Hindlimb muscle (tissue), 1 donor: Measurements from ENCODE around the gene SYT8. TPM values are rescaled to one million over a fixed set of nuclear protein-coding genes. Genes with fewer than 3 reads are reported as not detected.

Experiments used
- DNase-seq: peaks from one replicate; pipeline ENCODE4 v3.0.0-alpha.2; 2013
- polyA plus RNA-seq: library from polyadenylated mRNA; unstranded; fragments of 120-200 nt; gene quantifications from one replicate; pipeline ENCODE4 v1.2.1, GENCODE V29; 2013; ENCODE audit not compliant: insufficient read length

Gene SYT8
- polyA plus RNA-seq, 1 donor: 0.44 TPM

DNA sequence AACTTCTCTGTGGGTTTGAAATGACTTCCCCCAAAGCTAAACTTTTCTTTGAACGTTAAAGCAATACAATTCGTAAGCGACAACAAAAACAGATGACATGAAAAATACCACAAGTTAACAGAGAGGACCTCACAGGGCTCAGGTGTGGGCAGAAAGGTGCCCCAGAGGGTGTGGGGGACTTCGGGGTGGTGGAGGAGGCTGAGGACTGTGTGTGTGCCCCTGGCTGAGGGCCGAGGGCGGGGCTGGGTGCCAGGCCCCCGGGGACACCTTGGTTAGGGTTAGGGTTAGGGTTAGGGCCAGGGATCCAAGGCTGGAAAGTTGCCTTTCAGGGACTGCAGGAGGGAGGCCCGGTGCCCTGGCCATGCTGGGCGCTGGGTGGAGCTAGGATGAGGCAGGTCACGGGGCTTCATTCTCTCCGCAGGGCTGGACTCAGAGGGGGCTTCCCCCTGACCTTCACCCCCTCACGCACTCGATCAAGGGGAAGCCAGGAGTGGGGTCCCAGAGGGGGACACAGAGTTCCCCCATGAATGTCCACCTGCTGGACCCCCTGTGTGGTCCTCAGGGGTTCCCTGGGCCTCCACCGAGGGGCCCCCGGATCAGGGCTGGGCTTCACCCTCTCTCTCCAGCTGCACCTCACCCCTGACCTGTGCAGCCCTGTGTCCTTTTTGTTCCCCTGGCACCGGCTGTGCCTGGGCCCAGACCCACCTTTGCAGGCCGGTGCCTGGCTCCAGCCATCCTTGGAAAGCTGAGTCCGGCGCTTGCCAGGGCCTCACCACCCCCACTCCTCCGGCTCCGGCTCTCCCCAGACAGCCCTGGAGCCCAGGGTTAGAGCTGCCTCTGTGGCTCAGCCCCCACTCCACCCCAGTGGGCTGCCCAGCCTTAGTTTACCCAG, 11.0 kb downstream of the SYT8 start:
- no peak for DNase-seq

DNA sequence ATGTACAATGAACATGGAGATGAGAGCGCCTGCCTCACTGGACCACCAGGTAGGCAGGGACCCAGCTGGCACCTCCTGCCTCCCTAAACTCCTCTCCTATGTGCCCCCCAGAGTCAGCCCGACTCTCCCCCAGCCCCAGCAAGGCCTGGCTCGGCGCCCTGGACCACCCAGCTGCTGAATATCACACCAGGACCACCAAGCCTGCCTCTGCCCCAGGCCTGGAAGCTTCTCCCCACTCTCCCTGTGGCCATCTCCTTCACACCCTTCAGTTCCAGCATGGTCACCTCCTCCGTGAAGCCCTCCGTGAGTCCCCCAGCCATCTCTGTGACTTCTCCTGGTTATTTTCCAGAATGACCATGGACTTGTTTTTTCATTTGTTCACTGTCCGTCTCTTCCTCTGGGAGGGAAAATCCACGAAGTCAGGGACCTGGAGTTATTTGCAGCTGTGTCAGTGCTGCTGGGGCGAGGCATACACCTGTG, 11.7 kb downstream of the SYT8 start:
- no peak for DNase-seq

DNA sequence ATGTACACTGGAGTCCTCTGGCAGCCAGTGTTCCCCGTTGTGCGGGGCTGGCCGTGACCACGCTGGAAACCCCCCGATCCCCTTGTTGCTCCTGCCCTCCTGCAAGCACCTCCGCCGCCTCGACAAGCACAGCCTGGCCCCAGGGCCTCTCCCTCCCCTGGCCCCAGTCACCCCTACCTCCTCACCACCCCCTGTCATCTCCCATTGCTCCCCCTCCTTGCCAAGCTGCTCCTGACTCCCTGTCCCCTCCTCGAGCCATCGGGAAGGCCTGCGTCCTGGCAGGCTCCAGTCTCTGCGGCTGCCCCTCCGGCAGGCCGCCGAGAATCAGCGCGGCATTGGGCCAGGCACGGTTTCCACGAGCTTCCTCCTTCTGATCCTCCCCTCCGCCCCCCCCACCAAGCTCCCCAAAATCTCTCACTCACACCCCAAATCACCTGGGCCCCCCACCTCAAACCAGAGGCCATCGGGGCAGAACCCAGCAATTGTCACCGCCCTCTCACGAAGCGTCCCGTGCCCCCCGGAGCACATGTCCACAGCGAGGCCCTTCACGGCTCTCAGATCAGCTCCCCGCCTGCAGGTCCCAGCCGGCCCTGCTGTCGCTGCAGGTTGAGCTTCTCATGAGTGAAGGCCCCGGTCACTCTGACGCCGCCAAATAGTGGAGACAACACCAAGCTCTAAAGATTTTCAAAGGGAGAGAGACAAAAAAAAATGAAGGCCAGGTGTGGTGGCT, 12.4 kb downstream of the SYT8 start:
- DNase-seq: no peak

DNA sequence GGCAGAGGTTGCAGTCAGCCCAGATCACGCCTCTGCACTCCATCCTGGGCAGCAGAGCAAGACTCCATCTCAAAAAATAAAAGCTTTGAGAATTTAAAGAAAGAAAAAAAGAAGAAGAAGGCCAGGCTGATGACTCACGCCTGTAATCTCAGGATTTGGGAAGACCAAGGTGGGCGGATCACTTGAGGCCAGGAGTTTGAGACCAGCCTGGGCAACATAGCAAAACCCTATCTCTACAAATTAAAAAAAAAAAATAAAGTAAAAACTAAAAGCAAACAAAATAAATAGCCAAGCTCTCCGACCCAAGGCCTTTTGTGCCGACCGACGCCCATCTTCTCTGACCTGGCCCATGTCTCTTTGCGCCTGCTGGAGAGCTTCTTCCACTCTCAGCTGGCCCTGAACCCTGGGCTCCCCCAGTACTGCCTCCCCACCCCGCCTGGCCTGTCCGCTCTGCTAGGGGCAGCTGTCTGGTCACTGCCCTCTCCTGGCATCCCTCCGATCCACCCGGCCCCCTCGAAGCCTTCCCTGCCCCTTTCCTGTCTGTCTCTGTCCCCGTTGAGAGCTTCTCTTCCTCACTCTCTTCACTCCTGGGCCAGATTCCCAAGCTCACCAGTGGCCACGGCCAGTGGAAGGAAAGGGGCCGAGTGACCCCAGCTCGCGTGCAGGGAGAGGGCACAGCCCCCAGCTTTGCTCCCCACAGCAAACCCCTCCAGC, 13.3 kb downstream of the SYT8 start:
- no peak for DNase-seq

DNA sequence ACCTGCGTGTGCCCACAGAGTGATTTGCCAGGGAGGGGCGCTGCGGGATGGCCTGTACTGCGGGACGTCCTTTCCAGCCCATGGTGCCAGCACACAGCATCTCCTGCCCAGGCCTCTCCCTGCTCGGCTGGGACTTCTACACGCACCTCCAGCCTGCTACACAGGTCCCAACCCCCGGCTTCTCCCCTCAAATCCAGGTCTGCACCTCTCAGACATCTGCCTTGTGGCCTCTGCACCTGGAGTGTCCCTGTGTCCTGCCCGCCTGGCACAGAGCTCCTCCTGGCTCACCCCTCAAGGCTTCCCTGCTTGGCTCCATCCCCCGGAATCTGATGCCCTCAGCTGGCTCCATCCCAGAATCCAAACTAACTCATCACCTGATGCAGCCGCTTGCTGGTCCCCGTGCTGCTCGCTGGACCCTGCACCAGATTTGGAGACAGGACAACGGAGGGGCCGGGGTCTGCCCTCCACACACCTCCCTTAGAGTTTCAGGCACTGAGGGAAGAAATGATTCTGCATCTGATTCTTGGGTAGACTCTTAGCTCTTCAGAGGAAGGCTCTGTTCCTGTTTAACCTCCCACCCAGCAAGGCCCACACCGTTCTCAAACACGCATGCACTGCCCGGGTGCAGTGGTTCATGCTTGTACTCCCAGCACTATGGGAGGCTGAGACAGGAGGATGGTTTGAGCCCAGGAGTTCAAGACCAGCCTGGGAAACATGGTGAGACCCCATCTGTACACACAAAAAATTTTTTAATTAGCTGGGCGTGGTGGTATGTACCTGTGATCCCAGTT, 14.0 kb downstream of the SYT8 start:
- no peak for DNase-seq

DNA sequence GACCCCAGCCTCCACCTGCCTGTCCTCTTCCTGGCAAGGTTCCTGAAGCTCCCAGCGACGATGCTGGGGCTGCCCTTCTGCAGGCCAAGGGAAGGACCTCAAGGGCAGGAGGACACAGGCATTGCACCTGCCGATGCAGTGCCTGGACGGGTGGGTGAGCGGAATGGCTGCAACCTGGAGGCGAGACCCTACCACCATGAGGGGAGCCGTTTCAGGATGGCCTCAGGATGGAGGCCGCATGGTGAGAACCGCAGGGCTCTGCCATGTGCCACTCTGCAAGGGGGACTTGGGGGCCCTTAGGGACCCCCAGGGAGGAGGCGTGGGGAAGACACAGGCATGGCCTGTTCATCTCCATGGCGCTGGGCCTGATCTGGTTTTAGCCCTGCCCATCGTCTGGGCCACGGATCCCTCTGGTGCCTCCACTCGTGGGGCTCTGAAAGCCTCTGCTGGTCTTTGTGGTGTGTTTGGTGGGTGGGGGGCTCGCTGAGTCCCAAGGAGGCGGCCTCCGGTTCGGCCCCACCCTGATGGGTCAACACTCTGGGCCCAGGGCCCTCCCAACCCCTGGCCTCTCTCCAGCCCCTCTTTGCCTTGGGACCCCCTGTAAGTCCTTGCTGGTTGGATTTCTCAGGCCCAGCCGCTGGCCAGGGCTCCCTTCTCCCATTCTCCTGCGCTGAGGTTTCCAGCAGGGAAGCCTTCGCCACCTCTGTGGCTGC, 16.8 kb downstream of the SYT8 start:
- no peak for DNase-seq

DNA sequence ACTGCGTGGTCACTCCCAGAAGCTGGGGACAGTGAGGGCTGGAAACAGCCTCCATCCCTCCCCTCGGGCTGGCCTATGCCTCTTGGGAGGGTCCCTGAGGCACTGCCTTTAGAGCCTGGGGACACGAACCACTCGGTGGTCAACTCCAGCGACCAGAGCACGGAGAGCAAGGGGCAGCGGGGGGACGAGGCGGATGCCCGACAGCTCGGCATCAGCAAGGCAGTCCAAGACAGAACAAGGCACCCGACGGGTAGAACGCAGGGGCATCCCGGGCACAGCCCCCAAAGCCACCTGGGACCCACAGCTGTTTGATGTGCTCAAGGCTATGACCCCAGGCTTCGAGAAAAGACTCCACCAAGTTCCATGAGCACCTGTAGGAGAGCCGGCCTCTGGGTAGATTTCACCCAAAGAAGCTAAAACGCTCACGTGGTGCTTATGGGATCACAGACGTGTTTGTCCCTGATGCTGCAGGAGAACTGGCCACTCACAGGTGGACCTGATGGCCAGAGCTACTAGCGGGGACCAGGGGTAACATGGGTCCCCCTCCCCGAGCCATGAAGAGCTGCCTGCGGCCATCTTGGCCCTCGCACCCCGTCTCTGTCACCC, 17.6 kb downstream of the SYT8 start:
- DNase-seq: no peak

DNA sequence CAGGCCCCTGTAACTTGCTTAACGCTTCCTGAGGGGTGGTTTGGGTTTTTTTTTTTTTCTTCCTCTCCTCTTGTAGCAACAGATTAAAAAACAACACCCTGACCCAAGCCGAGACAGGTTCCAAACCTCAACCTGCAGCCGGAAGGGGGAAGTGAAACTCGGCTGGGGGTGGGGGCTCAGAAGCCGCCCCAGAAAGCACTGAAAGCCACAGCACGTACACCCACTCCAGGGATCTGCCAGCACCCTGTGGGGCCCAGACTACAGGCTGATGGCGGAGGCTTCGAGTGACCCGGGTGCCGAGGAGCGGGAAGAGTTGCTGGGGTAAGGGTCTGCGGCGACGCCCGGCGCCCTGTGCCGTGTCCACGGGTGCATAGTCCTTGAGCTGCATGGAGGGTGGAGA, 18.1 kb downstream of the SYT8 start, which contains the start of gene LSP1:
Gene LSP1 (plus strand): TSS at position 208 of the 400 bp plus-strand sequence. CDS start 61 bp downstream, at position 269.
- no peak for DNase-seq

DNA sequence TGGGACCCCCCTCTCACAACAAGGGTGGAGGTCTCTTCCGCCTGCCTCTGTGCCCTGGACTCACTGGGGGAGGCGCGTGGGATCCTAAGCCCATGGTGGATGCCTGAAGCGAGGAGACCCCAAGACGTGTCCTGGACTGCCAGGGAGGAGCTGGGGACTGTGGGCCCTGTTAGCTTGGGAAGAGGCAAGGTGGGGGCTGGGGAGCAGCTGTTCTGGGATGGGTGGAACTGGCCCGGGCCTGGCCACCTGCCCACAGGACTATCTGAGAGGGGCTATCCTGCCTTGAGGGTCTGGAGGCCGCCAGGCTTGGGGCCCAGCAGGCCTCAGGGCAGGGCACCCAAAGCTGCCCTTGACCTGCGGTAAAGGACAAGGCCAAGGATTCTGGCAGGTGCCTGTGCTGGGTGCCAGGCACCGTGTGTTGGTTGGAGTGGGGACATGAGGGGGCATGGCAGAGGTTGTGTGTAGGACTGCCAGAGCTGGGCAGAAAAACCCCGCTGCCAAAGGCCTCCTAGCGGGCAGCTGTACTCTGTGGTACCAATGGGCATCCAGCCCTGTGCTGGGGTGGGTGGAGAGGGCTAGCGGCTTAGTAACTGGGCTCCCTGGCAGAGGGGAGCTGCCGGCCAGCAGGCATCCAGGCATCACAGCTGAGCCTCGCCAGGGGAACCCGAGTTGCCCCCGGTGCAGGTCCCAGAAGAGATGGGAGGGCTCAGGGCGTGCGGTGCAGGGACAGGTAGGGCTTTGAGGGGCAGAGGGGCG, 18.8 kb downstream of the SYT8 start:
- DNase-seq: no peak

DNA sequence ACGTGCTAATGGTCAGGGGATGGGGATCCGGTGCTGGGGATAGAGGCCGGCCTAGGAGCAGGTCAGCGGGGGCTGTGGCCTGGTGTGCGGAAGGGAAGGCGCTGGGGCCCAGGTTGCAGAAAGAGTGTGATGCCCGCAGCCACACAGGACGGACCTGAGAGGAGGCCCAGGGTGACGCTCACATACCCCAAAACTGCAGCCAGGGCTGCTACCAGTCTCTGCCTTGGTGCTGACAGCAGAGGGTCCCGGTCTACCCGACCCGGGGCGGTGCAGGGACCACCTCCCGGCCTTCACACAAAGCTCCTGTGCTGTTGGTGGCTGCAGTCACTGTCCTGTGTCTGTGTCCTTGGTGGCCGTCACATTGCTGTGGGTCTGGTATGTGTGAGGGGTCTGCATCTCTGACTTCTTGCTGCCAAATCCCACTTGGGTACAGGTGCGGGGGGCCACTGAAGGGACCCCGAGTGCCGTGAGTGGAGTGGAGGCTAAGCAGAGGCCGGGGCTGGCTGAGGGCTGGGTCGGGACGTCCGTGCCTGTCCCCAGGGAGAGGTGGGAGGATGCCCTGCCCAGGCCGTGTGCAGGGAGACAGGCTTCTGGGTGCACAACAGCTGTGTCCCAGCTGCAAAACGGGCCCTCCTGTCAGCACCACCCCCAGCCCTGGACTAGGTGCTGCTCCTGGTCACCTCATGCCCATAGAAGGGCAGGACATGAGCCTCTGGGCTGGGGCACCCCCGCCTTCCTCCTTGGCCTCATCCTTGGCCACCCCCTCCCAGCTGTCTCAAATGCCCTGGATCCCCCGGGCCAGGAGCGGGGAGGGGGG, 19.6 kb downstream of the SYT8 start:
- DNase-seq: no peak

DNA sequence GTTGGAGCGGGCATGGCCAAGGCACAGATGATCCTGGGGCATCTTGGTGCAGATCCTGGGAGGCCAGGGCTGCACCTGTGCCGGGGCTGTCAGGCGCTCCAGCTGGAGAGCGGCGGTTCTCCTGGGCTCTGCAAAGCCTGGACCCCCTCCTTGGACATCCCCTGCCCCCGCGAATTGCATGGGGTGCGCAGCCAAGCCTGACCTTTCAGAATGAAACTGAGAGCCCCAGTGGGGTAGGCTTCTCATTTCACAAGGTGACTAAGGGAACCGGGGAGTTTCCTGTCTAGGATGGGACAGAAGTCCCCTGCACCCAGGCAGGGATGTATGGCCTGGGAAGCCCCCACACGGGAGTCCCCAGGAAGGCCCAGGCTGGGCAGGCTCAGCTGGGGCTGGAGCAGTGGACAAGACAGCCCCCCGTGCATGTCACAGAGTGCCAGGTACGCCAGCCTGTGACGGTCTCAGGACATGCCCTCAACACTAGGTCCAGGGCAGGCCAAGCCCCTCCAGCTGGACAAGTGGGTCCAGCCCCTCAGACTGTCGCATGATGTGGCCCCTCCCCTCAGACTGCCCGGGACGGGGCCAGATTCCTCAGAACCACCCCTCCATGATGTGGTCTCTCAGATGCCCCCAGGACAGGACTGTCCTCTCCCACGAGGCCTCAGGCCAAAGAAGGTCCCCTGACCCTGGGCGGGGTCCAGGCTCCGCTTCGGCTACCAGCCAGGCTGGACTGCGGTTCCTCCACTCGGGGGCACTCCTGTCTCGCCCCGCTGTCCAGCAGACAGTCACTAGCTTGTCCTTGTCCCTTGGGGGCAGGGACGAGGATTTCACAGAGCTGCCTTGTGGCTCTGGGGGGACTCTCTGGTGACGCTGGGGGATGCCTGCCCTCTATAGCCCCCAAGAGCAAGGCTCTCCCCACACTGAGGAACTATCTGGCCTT, 20.4 kb downstream of the SYT8 start:
- DNase-seq: no peak

DNA sequence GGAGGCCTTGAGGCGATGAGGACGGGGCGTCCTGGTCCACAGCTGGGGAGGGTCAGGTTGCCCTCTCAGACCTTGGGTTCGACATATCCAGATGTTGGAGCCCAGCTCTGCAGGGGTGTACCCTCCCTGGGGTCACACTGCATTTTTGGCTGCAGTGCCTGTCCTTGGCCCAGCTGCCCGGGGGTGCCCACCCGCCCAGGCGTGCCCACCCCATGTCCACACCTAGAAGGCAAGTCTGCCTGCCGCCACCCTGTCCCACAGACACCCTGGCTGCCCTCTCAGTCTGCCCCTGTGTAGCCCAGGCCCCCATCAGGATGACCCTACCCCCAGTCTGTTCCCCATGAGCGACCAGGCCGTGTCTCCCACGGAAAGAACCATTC, 21.1 kb downstream of the SYT8 start:
- no peak for DNase-seq

DNA sequence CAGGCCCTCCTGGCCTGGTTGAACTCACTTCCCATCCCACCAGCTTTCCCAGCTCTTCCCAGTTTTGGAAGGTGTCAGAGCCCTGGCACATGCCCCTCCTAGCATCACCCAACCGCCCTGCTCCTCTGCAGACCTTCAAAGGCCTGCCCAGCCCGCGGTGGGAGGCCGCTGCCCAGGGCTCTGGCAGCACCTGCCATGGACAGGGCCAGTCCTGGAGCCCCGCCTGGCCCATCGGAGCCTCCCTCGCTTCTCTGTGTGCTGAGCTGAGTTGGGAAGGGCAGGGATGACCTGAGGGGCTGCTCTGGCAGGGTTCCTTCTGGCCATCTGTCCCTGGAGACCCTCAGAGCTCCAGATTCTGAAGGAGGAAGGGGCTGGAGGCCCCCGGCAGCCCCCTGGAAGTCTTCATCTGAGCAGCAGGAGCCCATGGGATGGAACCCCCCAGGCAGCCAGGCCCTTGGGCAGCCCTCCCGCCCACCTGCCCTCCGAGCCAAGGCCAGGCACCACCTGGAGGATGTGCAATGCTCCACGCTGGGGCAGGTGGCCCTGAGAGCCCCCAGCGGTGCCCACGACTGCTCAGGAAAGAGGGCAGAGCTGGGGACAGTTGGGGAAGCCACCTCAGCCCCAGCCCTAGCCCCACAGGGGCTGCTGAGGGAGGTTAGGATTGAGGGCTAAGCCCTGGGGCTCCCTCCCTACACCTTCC, 21.7 kb downstream of the SYT8 start:
- DNase-seq: no peak

DNA sequence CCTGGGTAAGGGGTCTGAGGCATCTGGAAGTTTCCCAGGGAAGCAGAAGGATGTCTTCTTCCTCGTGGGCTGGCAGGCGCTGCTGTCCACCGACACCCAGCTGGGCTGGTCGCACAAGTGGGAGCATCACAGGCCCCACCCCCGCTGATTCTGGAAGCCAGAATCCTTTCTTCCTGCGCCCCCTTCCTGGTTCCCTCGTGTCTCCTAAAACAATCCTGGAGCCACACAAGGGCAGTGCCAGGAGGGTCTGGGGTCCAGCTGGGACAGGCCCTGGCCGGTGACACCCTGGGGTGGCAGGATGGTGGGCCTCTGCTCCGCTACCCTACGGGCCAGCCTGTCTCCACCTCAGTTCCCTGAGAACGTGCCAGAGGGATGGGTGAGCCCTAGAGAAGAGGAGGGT, 22.3 kb downstream of the SYT8 start:
- DNase-seq: no peak

DNA sequence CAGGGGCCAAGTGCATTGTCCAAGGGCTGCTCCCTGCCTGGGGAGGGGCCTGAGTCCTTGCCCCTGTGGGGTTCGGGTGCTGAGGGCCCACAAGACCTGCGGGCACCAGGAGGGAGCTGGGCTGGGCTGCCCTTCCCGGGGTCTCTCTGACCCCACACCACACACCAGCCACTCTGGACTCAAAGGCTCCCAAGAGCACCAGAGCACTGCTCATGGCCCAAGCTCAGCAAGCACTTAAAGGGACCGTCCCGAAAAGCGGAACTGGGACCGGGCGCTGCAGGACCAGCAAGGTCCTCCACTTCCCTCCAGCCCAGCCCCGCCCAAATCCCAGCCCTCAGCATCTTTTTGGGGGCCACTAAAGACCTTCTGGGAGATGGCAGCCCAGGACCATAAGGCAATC, 23.4 kb downstream of the SYT8 start:
- no peak for DNase-seq

DNA sequence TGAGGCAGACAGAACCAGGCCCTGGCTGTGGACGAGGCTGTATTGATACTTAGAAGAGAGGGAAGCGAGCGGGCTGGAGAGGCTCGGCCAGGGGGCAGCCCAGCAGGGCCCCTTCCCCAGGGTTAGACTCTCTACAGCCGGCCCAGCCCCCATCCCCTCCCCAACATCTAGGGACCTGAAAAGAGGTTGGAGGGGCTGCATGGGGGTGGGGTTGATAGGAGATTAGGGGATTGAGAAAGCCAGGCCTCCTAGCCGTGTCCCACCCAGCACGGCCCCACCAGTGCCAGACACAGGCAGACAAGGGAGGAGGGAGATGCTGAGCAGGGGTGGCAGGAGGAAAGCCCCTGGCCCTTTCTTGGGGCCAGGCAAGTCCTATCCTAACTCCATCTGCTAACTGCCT, 23.8 kb downstream of the SYT8 start:
- no peak for DNase-seq

DNA sequence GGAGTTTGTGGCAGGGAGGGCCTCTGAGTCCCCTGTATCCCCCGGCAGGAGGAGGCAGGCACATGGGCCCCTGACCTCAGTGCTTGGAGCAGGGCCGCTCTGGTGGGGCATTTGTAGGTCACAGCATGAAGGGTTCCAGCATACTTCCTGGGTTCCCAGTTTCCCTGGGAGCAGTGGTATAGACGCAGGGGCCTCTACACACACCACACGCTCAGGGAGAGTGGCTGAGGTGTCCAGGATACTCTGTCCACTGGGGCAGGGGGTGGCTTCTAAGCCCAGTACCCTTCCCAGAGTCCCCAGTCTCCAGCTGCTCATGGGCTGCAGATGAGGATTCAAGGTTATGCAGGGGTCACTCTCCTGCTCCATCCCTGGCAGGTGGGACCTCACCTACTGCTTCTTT, 24.2 kb downstream of the SYT8 start:
- DNase-seq: no peak

DNA sequence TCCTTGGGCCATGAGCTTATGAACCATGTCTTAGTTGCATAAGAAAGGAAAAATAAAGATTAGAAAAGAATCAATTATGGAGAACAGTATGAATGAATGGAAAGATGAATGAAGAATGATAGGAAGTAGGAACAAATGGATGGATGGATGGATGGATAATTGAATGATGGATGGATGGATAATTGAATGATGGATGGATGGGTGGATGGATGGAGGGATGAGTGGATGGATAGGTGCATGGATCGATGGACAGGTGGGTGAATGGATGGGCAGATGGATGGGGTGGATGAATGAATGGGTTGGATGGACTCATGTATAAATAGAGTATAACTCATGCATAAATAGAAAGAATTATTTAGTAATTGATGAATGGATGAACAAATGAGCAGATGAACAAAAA, 25.3 kb downstream of the SYT8 start:
- no peak for DNase-seq
